ENCODE results near the gene POLR2J3.
"Not testable (repeated sequence)": the region's sequence is repeated elsewhere in the genome, so short reads cannot be mapped to it uniquely, and the experiment has no call there.

The POLR2J3 gene

DNA sequence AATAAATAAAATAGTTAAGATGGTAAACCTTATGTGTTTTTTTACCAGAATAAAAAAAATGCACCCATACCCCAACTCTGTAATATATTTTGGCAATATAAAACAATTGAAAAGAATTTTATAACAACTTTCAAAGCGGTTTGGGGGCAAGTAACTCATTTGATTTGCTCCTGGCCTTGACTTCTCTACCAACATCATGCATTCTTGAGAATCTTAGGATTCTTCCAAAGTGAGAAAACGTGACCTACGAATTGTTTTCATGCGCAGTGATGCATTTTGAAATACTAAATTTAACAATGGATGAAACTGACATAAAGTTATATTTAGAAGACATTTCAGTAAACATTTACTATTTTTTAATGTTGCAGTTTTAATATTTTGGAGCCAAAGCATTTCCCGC lies 51.6 kb downstream of the POLR2J3 start:
- not testable (repeated sequence) for DNase-seq (ENCODE audit: low read depth in 3 of 3)

DNA sequence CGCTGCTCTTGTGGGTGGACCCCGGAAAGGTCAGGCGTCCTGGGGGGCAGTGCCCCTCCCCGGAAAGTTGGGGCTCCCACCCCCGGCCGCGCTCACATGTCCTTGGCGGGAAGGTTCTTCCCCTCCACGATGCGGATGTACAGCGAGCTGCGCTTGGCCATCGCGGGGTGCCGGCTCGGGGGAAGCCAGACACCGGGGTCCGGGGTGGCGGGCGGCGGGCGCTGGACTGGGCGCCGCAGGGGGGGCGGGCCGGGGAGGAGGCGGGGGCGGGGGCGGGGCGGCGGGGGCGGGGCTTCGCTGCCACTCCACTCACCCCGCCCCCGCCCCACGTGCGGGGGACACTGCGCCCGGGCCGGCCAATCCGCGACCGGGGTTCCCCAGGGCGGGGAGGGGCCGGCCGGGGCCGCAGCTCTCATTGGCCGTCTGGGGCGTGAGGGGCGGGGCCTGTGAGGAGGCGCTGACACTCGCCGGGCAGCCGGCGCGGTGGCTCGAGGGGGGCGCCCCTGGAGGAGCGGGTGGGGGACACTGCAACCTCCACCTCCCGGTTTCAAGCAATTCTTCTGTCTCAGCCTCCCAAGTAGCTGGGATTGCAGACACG lies 54.7 kb downstream of the POLR2J3 start, which contains the start of gene RASA4B:
Gene RASA4B (minus strand): TSS at position 228 of the 598 bp plus-strand sequence. CDS start 67 bp downstream, at position 161.
- not testable (repeated sequence) for DNase-seq (ENCODE audit: low read depth in 3 of 3)
